Suprapubic skin (tissue), 3 donors: ENCODE measurements around the gene ERN1.

Source experiments
- CTCF ChIP-seq, 2 donors: fragments of 200-600 bp in 1 of 2; fragments of 450-650 bp in 1 of 2; sonication (generic) in 1 of 2; IDR thresholded peaks; one replicate each; pipeline ENCODE4 v1.5.1; 2016 to 2019; ENCODE audit warnings: antibody characterized with exemption in 2 of 2, mild to moderate bottlenecking in 1 of 2, moderate library complexity in 1 of 2
- EP300 ChIP-seq: sonication (generic); formaldehyde crosslinking; IDR thresholded peaks from one replicate; pipeline ENCODE4 v1.6.1; 2017; ENCODE audit warnings: antibody characterized with exemption

GRCh38 chr17:64129765-64130558 is at the start of gene ERN1:
- TF ChIP-seq CTCF (IDR thresholded peaks at IDR 0.05) (no peak), EP300 (no peak)
